Occipital lobe (tissue), 2 donors: ENCODE data around the gene DRAXIN. TPM values are rescaled to one million over a fixed set of nuclear protein-coding genes. Genes with fewer than 3 reads are reported as not detected.

Experiments used
- DNase-seq: peaks from one replicate; lab custom pipeline; 2025; lab: John Stamatoyannopoulos, UW
- total RNA-seq: library from RNA; depleted of rRNA; stranded (reverse); fragments of >200 nt; gene quantifications from one replicate; pipeline ENCODE4 v1.2.3, GENCODE V29; 2014

Gene DRAXIN
- total RNA-seq = 107 TPM

GRCh38 chr1:11691302-11691914 is at the start of gene DRAXIN:
TSS of gene DRAXIN (plus strand) at chr1:11691710. CDS start at chr1:11706259, 14,549 bp downstream.
- no peak for DNase-seq

- no peak for DNase-seq
Measured at GRCh38 chr1:11641776-11642305, 49.7 kb upstream of the DRAXIN start.

- DNase-seq = peak; percentile 27
Measured at GRCh38 chr1:11642418-11643017, 49.0 kb upstream of the DRAXIN start.

- DNase-seq = no peak
Measured at GRCh38 chr1:11643782-11644181, 47.7 kb upstream of the DRAXIN start.

- DNase-seq = no peak
Measured at GRCh38 chr1:11645270-11645669, 46.2 kb upstream of the DRAXIN start.

- DNase-seq = peak; percentile 57
Measured at GRCh38 chr1:11645670-11646265, 45.7 kb upstream of the DRAXIN start.

GRCh38 chr1:11646317-11646716 is 45.2 kb upstream of the DRAXIN start:
- no peak for DNase-seq

- DNase-seq = no peak
Measured at GRCh38 chr1:11647333-11647732, 44.2 kb upstream of the DRAXIN start.

GRCh38 chr1:11648039-11648438 is 43.5 kb upstream of the DRAXIN start:
- peak; percentile 84 for DNase-seq

- no peak for DNase-seq
Measured at GRCh38 chr1:11648732-11649158, 42.8 kb upstream of the DRAXIN start.

GRCh38 chr1:11649237-11649623 is 42.3 kb upstream of the DRAXIN start:
- DNase-seq = no peak

- DNase-seq = no peak
Measured at GRCh38 chr1:11649624-11650330, 41.7 kb upstream of the DRAXIN start.

GRCh38 chr1:11650331-11650991 is 41.0 kb upstream of the DRAXIN start:
- DNase-seq = peak; percentile 58

- DNase-seq = no peak
Measured at GRCh38 chr1:11651017-11651416, 40.5 kb upstream of the DRAXIN start.

- DNase-seq = no peak
Measured at GRCh38 chr1:11652203-11652780, 39.2 kb upstream of the DRAXIN start.

GRCh38 chr1:11653101-11653860 is 38.2 kb upstream of the DRAXIN start:
- no peak for DNase-seq

GRCh38 chr1:11653861-11654136 is 37.7 kb upstream of the DRAXIN start:
- no peak for DNase-seq

GRCh38 chr1:11654137-11654938 is 37.2 kb upstream of the DRAXIN start, which contains the start of the genes FBXO2 and FBXO44:
TSS of gene FBXO2 (minus strand) at chr1:11654429. CDS start at chr1:11654340, 89 bp downstream.
TSS of gene FBXO44 (plus strand) at chr1:11654877. CDS start at chr1:11655836, 959 bp downstream.
- peak; percentile 62 for DNase-seq

GRCh38 chr1:11654939-11655808 is 36.3 kb upstream of the DRAXIN start:
- DNase-seq = no peak
